ENCODE results near the gene GLDC.
"Not testable (repeated sequence)": the region's sequence is repeated elsewhere in the genome, so short reads cannot be mapped to it uniquely, and the experiment has no call there.

GRCh38 chr9:6645105-6645354 is 499 bp downstream of the GLDC start:
- TF ChIP-seq CTCF (IDR thresholded peaks at IDR 0.05; ENCODE audit: borderline replicate concordance, extremely low read depth, low read length, poor library complexity, severe bottlenecking); EZH2 (IDR thresholded peaks at IDR 0.05; ENCODE audit: borderline replicate concordance, low read depth, low read length, severe bottlenecking): not testable (repeated sequence)
